Breast epithelium (tissue), 3 donors: Measurements from ENCODE around the gene PLEKHG4B.

ENCODE experiments used
- POLR2AphosphoS5 ChIP-seq, 3 donors: sonication (generic); formaldehyde crosslinking; IDR thresholded peaks; one replicate each; pipeline ENCODE4 v1.6.1; 2017; ENCODE audit warnings: antibody characterized with exemption in 3 of 3
- TF ChIP-seq, protein P1 (sequence below), 3 donors: fragments of 450-650 bp; IDR thresholded peaks; one replicate each; pipeline ENCODE4 v1.5.1; 2016 to 2017; ENCODE audit warnings: antibody characterized with exemption in 3 of 3, mild to moderate bottlenecking in 3 of 3, moderate library complexity in 3 of 3

DNA sequence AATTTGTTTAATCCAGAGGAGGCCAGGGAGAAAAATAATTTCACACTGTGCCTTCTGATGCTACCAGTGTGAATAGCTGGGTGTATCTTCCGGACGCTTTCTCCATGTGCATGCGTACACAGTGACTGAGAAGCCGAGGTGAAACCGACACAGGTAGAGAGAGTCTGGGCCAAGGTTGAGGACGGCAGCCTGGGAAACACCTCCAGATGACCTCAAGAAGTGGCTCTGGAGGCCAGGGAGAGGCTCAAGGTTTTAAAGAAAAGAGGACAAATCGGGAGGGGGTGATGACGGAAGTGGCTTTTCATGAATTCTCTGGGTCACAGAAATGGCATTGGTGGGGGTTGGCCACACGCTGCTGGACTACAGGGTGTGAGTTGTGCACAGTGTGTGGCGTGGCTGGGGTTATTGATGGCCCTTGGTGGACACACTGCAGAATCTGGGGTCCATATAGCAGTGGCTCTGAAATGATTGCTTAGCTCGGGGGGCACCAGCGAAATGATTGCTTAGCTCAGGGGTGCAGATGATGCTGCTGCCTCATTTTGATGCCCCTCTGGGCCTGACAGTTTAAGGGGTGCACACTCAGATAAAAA lies 65.3 kb downstream of the PLEKHG4B start:
- TF ChIP-seq, protein P1, sequence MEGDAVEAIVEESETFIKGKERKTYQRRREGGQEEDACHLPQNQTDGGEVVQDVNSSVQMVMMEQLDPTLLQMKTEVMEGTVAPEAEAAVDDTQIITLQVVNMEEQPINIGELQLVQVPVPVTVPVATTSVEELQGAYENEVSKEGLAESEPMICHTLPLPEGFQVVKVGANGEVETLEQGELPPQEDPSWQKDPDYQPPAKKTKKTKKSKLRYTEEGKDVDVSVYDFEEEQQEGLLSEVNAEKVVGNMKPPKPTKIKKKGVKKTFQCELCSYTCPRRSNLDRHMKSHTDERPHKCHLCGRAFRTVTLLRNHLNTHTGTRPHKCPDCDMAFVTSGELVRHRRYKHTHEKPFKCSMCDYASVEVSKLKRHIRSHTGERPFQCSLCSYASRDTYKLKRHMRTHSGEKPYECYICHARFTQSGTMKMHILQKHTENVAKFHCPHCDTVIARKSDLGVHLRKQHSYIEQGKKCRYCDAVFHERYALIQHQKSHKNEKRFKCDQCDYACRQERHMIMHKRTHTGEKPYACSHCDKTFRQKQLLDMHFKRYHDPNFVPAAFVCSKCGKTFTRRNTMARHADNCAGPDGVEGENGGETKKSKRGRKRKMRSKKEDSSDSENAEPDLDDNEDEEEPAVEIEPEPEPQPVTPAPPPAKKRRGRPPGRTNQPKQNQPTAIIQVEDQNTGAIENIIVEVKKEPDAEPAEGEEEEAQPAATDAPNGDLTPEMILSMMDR (IDR thresholded peaks at IDR 0.05), result no peak
- no peak for TF ChIP-seq POLR2AphosphoS5 (IDR thresholded peaks at IDR 0.05)
